Cardiac fibroblast (primary cell): Measurements from ENCODE around the gene TPD52L1.
A peak's percentile ranks its signal among the peaks of the same experiment; 100 is the strongest.

ENCODE experiments used
- DNase-seq, 2 donors: peaks; one replicate each; pipeline versions ENCODE4 v3.0.0 to v3.0.0-alpha.2; 2010; ENCODE audit warnings: low read depth in 2 of 2
- H3K4me3 ChIP-seq, 2 donors: replicated peaks in 1 of 2; 1 replicate in 1 of 2; 2 replicates in 1 of 2; pipeline ENCODE4 v1.5.1; 2011; ENCODE audit warnings: low read depth in 2 of 2, low read length in 2 of 2, mild to moderate bottlenecking in 2 of 2, moderate library complexity in 1 of 2
- TF ChIP-seq, protein P1 (sequence below): IDR thresholded peaks from one replicate; pipeline ENCODE4 v1.5.1; 2011; ENCODE audit warnings: low read depth, mild to moderate bottlenecking, low read length, inconsistent platforms

The TPD52L1 gene

DNA sequence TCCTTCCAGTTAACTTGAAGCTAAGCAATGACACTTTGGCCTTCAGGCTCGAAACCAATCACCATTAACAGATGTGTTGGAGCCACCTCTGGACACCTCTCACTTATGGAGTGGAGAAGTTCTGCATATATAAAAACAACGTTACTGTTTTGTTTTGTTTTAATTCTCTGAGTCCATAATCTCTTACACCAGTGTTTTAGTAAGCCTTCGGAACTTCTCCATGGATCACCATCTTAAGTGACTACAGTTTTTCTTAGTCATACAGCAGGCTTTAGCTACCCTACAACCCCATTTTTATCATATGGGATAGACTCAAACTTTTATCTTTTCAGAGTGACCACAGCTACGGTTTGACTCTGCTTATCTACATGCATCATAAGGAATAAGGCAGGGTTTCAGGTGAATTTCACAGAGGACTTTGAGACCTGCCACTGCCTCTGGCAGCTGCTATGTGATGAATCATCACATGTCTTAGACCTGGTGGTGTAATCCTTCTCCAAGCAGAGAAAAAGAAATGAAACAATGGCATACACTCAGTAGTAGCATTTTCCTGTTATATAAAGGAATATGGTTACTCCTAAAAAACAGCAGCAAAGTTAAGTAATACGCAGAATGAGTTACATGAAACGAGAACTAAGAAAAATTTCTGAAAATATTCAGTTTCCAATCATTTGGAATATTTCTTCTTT is 153.7 kb downstream of the TPD52L1 start:
- TF ChIP-seq, protein P1, sequence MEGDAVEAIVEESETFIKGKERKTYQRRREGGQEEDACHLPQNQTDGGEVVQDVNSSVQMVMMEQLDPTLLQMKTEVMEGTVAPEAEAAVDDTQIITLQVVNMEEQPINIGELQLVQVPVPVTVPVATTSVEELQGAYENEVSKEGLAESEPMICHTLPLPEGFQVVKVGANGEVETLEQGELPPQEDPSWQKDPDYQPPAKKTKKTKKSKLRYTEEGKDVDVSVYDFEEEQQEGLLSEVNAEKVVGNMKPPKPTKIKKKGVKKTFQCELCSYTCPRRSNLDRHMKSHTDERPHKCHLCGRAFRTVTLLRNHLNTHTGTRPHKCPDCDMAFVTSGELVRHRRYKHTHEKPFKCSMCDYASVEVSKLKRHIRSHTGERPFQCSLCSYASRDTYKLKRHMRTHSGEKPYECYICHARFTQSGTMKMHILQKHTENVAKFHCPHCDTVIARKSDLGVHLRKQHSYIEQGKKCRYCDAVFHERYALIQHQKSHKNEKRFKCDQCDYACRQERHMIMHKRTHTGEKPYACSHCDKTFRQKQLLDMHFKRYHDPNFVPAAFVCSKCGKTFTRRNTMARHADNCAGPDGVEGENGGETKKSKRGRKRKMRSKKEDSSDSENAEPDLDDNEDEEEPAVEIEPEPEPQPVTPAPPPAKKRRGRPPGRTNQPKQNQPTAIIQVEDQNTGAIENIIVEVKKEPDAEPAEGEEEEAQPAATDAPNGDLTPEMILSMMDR: no peak
- peak in 1 of 2 donors; percentile 58 for DNase-seq
- H3K4me3 ChIP-seq: no peak overlapping the region

DNA sequence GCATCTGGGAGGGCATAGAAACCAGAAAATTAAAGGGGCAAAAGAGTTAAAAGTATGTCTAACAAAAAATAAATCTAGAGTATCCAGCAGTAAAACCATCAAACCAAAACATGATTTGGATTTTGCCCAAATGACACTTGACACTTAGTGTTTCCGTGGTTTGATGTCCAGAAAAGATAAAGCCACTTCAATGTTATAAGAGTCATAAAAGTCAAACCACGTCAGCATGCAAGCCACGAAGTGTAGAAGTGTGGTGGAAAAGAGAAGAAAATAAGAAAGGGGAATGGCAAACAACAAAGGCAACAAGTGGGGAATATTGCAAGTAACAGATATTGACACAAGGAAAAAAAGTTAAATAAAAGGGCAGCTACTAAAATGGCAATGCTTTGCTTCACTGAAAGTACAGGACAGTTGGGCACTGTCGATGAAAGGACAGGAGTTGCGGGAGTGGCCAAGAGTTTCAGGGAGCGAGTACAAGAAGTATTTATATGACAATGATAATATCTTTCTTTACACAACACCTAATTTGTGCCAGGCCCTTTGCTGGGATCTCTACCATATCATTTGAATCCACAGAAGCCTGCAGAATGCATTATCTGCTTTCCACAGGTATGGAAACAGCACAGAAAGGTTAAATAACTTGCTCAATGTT is 154.5 kb downstream of the TPD52L1 start:
- H3K4me3 ChIP-seq: no peak overlapping the region
- TF ChIP-seq, protein P1: no peak
- DNase-seq: no peak

DNA sequence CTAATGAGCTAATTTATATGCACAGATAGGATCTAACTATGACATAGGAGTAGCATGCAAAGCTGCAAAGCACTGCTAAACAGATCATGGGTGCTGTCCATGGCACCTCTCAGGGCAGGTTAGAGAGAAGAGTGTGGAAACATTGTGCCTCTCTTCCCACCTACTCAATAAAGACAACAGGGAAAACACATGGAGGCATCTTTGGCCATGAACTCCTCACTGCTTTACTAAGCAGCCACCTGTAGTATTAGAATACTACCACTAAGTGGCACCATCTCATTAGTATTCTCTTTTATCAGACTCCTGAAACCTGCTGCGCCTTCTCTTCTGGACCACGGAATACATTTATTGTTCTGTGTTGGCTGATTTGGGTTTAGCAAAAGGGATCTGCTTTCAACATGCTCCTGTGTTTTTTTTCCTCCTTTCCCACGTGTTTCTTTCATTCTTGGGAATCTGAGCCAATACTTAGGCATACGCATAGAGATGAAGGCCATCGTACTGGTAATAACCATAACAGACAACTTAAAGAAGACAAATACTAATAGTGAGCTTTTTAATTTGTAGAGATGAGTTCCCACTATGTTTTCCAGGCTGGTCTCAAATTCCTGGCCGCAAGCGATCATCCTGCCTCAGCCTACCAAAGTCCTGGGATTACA is 157.5 kb downstream of the TPD52L1 start:
- TF ChIP-seq, protein P1: peak; percentile 70
- peak; percentile 79 to 80 for DNase-seq
- H3K4me3 ChIP-seq: no peak overlapping the region

DNA sequence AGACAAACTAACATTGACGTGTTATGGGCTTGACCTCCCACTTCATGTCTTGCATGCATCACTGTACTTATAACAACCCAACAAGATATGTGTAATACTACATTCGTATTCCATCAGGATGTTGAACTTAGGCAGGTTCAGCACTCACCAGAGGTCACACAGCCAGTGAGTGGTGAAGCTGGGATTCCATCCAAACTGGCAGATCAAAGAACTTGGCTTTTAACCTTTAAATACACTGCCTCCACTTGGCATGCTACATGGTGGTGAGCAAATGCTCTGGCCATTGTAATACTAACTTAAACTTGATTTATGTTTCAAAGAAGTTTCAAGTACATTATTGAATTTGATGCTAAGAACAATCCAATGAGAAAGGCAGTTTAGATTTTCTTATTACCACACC is 158.9 kb downstream of the TPD52L1 start:
- no peak overlapping the region for H3K4me3 ChIP-seq
- TF ChIP-seq, protein P1: no peak
- no peak for DNase-seq

DNA sequence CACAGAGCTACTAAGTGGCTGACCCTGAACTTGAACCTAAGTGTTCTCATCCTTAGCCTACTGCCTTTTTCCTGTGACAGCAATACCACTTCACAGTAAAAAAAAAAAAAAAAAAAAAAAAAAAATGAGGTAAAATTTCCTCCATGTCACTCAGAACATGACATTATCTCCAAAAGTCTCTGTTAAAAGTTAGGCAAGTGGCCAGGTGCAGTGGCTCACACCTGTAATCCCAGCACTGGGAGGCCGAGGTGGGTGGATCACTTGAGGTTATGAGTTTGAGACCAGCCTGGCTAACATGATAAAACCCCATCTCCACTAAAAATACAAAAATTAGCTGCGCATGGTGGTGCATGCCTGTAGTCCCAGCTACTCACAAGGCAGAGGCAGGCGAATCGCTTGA is 159.4 kb downstream of the TPD52L1 start:
- no peak overlapping the region for H3K4me3 ChIP-seq
- DNase-seq: no peak
- TF ChIP-seq, protein P1: no peak
